HG03565 (cell line): ENCODE data around the gene CCDC91.
"Not testable (repeated sequence)": the region's sequence is repeated elsewhere in the genome, so short reads cannot be mapped to it uniquely, and the experiment has no call there.

ENCODE experiments used
- ATAC-seq: cut with Tn5 transposase; IDR thresholded peaks from one replicate; pipeline ENCODE4 v1.9.1; 2021; ENCODE audit warnings: mild to moderate bottlenecking, moderate library complexity; ENCODE audit not compliant: unreplicated experiment

The CCDC91 gene

GRCh38 chr12:28180786-28181185 is 9.5 kb upstream of the CCDC91 start:
- ATAC-seq = no peak

GRCh38 chr12:28184375-28184774 is 5.9 kb upstream of the CCDC91 start:
- ATAC-seq = no peak

GRCh38 chr12:28186500-28186899 is 3.8 kb upstream of the CCDC91 start:
- ATAC-seq = no peak

GRCh38 chr12:28189784-28190320 is 404 bp upstream of the CCDC91 start:
- no peak for ATAC-seq

GRCh38 chr12:28191051-28192048 is 1.1 kb downstream of the CCDC91 start:
- no peak for ATAC-seq

GRCh38 chr12:28192125-28192524 is 1.9 kb downstream of the CCDC91 start:
- ATAC-seq = no peak

- not testable (repeated sequence) for ATAC-seq
Observed at GRCh38 chr12:28194621-28195020, 4.4 kb downstream of the CCDC91 start.

- ATAC-seq = not testable (repeated sequence)
Observed at GRCh38 chr12:28201136-28201535, 10.9 kb downstream of the CCDC91 start.

- no peak for ATAC-seq
Observed at GRCh38 chr12:28202374-28203130, 12.3 kb downstream of the CCDC91 start.

GRCh38 chr12:28209782-28210181 is 19.5 kb downstream of the CCDC91 start:
- ATAC-seq = no peak

GRCh38 chr12:28212182-28212581 is 21.9 kb downstream of the CCDC91 start:
- no peak for ATAC-seq

- no peak for ATAC-seq
Observed at GRCh38 chr12:28215021-28215420, 24.8 kb downstream of the CCDC91 start.

- no peak for ATAC-seq
Observed at GRCh38 chr12:28216016-28216415, 25.8 kb downstream of the CCDC91 start.

GRCh38 chr12:28217805-28218204 is 27.5 kb downstream of the CCDC91 start:
- no peak for ATAC-seq

GRCh38 chr12:28218875-28219274 is 28.6 kb downstream of the CCDC91 start:
- ATAC-seq = no peak

GRCh38 chr12:28219827-28220226 is 29.6 kb downstream of the CCDC91 start:
- ATAC-seq = no peak

GRCh38 chr12:28222081-28222700 is 31.9 kb downstream of the CCDC91 start:
- no peak for ATAC-seq

GRCh38 chr12:28223025-28223554 is 32.8 kb downstream of the CCDC91 start:
- peak; percentile 89 for ATAC-seq

GRCh38 chr12:28223858-28224257 is 33.6 kb downstream of the CCDC91 start:
- no peak for ATAC-seq

- no peak for ATAC-seq
Observed at GRCh38 chr12:28226705-28227104, 36.4 kb downstream of the CCDC91 start.

GRCh38 chr12:28227251-28227650 is 37.0 kb downstream of the CCDC91 start:
- ATAC-seq = no peak
